Measurements from ENCODE around the gene NR2F1-AS1. TPM values are rescaled to one million over a fixed set of nuclear protein-coding genes. Genes with fewer than 3 reads are reported as not detected.

Gene NR2F1-AS1
- total and polyA plus RNA-seq, 2 donors (not counting 1 experiment from before 2014, with no cell fraction given): not detected

DNA sequence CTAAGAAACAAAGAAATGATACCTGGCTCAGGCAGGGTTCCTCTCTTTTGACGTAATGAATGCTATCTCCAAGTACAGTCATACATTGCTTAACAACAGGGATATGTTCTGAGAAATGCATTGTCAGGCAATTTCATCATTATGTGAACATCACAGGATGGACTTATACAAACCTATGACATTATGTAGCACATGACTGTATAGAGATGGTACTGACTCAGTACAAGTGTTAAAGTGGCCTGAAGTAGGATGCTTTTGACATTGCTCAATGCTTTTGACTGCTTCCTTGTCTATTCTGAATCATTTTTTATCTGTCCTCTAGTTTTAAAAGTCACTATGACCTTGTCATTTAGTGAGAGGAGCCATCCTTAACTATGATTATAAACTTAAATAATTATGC, 147.6 kb downstream of the NR2F1-AS1 start:
- Histone ChIP-seq H3K9me3 (ENCODE audit: control extremely low read depth in 1 of 3, control insufficient read depth in 2 of 3, insufficient read depth in 1 of 3, low read length in 2 of 3) (no peaks in the 10 kb centered on the region), H4K20me1 (ENCODE audit: control insufficient read depth, insufficient read depth, low read length, poor library complexity, severe bottlenecking) (no peaks in the 10 kb centered on the region), H2AFZ (ENCODE audit: insufficient read depth, low read depth, low read length, poor library complexity, severe bottlenecking) (no peak overlapping the region), H3K36me3 (replicated peaks in 1 of 2; ENCODE audit: control extremely low read depth in 1 of 2, control insufficient read depth in 1 of 2, extremely low read depth in 1 of 2, insufficient read depth in 2 of 2, low read length in 1 of 2) (no peaks in the 10 kb centered on the region), H3K4me2 (replicated peaks; ENCODE audit: low read depth, low read length, poor library complexity, severe bottlenecking) (no peak overlapping the region), H3K9ac (ENCODE audit: low read length) (no peak overlapping the region), H3K27ac (ENCODE audit: low read length in 2 of 2) (no peak overlapping the region), H3K27me3 (replicated peaks in 1 of 4; ENCODE audit: control extremely low read depth in 1 of 4, control insufficient read depth in 3 of 4, insufficient read depth in 4 of 4, low read length in 3 of 4) (no peaks in the 10 kb centered on the region), H3K79me2 (ENCODE audit: control insufficient read depth, insufficient read depth, low read length) (no peaks in the 10 kb centered on the region), H3K4me1 (ENCODE audit: control insufficient read depth in 2 of 2, insufficient read depth in 2 of 2, low read length in 2 of 2) (no peaks in the 10 kb centered on the region), H3K4me3 (ENCODE audit: control extremely low read depth in 1 of 5, extremely low read depth in 1 of 5, insufficient read depth in 1 of 5, low read depth in 2 of 5, low read length in 4 of 5) (no peak overlapping the region)
- intact Hi-C loops (cut with micrococcal nuclease): no loop called here
- DNase-seq: no peak
- Mint-ChIP-seq H3K4me1 (no peaks in the 10 kb centered on the region), H3K4me3 (no peak overlapping the region), H3K27me3 (no peaks in the 10 kb centered on the region), H3K9me3 (ENCODE audit: insufficient read depth) (no peaks in the 10 kb centered on the region), H3K27ac (no peak overlapping the region)
- no peak for ATAC-seq (ENCODE audit: low read depth)
- WGBS (ENCODE audit: insufficient coverage): no CpG with 5 or more reads among the region's 1 CpG
- ChIA-PET POLR2A (no interaction called here), CTCF (no interaction called here)
- TF ChIP-seq EZH2 (IDR thresholded peaks at IDR 0.05; ENCODE audit: borderline replicate concordance, insufficient read depth, low read depth, low read length, poor library complexity, severe bottlenecking): no peak
- TF ChIP-seq, protein P1, sequence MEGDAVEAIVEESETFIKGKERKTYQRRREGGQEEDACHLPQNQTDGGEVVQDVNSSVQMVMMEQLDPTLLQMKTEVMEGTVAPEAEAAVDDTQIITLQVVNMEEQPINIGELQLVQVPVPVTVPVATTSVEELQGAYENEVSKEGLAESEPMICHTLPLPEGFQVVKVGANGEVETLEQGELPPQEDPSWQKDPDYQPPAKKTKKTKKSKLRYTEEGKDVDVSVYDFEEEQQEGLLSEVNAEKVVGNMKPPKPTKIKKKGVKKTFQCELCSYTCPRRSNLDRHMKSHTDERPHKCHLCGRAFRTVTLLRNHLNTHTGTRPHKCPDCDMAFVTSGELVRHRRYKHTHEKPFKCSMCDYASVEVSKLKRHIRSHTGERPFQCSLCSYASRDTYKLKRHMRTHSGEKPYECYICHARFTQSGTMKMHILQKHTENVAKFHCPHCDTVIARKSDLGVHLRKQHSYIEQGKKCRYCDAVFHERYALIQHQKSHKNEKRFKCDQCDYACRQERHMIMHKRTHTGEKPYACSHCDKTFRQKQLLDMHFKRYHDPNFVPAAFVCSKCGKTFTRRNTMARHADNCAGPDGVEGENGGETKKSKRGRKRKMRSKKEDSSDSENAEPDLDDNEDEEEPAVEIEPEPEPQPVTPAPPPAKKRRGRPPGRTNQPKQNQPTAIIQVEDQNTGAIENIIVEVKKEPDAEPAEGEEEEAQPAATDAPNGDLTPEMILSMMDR (IDR thresholded peaks at IDR 0.05): no peak

DNA sequence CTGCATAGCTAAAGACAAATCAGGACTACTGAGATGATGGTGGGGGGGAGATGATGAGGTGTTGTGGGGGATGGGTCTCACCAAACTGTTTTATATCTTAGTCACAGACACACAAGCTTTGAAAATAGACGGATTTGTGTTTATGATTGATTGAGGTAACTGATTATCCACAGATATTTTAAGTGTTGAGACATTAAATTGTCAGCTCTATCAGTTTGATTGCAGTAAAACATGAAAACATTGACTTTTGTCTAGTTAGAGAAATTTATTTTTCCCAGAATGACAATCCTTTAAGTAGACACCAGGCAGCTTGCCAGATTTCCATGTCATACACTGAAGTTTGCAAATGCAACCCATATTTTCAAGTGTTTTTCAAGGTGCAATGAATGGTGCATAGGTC, 149.8 kb downstream of the NR2F1-AS1 start:
- no peak overlapping the region for H3K27ac ChIP-seq (ENCODE audit: low read length in 2 of 2)
- H3K4me3 Mint-ChIP-seq: no peak overlapping the region
- no peak for DNase-seq
- H3K4me2 ChIP-seq (replicated peaks; ENCODE audit: low read depth, low read length, poor library complexity, severe bottlenecking): no peak overlapping the region
- H4K20me1 ChIP-seq (ENCODE audit: control insufficient read depth, insufficient read depth, low read length, poor library complexity, severe bottlenecking): no peaks in the 10 kb centered on the region
- H3K4me3 ChIP-seq (ENCODE audit: control extremely low read depth in 1 of 5, extremely low read depth in 1 of 5, insufficient read depth in 1 of 5, low read depth in 2 of 5, low read length in 4 of 5): no peak overlapping the region
- H3K36me3 ChIP-seq (replicated peaks in 1 of 2; ENCODE audit: control extremely low read depth in 1 of 2, control insufficient read depth in 1 of 2, extremely low read depth in 1 of 2, insufficient read depth in 2 of 2, low read length in 1 of 2): no peaks in the 10 kb centered on the region
- ChIA-PET CTCF (no interaction called here), POLR2A (no interaction called here)
- no CpG with 5 or more reads among the region's 1 CpG for WGBS (ENCODE audit: insufficient coverage)
- H3K9me3 ChIP-seq (ENCODE audit: control extremely low read depth in 1 of 3, control insufficient read depth in 2 of 3, insufficient read depth in 1 of 3, low read length in 2 of 3): no peaks in the 10 kb centered on the region
- intact Hi-C loops (cut with micrococcal nuclease): no loop called here
- no peaks in the 10 kb centered on the region for H3K79me2 ChIP-seq (ENCODE audit: control insufficient read depth, insufficient read depth, low read length)
- H3K27me3 ChIP-seq (replicated peaks in 1 of 4; ENCODE audit: control extremely low read depth in 1 of 4, control insufficient read depth in 3 of 4, insufficient read depth in 4 of 4, low read length in 3 of 4): no peaks in the 10 kb centered on the region
- ATAC-seq (ENCODE audit: low read depth): no peak
- H3K27me3 Mint-ChIP-seq: peaks cover 3% of the 10 kb centered on the region
- no peak overlapping the region for H3K27ac Mint-ChIP-seq
- no peaks in the 10 kb centered on the region for H3K4me1 ChIP-seq (ENCODE audit: control insufficient read depth in 2 of 2, insufficient read depth in 2 of 2, low read length in 2 of 2)
- no peaks in the 10 kb centered on the region for H3K4me1 Mint-ChIP-seq
- no peaks in the 10 kb centered on the region for H3K9me3 Mint-ChIP-seq (ENCODE audit: insufficient read depth)
- no peak overlapping the region for H3K9ac ChIP-seq (ENCODE audit: low read length)
- TF ChIP-seq, protein P1 (IDR thresholded peaks at IDR 0.05): no peak
- no peak for TF ChIP-seq EZH2 (IDR thresholded peaks at IDR 0.05; ENCODE audit: borderline replicate concordance, insufficient read depth, low read depth, low read length, poor library complexity, severe bottlenecking)
- no peak overlapping the region for H2AFZ ChIP-seq (ENCODE audit: insufficient read depth, low read depth, low read length, poor library complexity, severe bottlenecking)
